Testis (tissue), 3 donors: Measurements from ENCODE around the gene OTUB1. TPM values are rescaled to one million over a fixed set of nuclear protein-coding genes. Genes with fewer than 3 reads are reported as not detected.

Experiments
- DNase-seq: peaks from one replicate; pipeline ENCODE4 v3.0.0-alpha.2; 2019
- H3K27ac ChIP-seq, 2 donors: fragments of 200-600 bp; sonication (generic); one replicate each; pipeline ENCODE4 v1.5.1; 2019
- H3K27me3 ChIP-seq: fragments of 200-600 bp; sonication (generic); one replicate; pipeline ENCODE4 v1.5.1; 2019
- H3K36me3 ChIP-seq: fragments of 200-600 bp; sonication (generic); one replicate; pipeline ENCODE4 v1.5.1; 2017; ENCODE audit warnings: low read depth; ENCODE audit errors: missing control alignments
- H3K4me1 ChIP-seq: fragments of 200-600 bp; sonication (generic); one replicate; pipeline ENCODE4 v1.5.1; 2019
- H3K4me3 ChIP-seq, 2 donors: fragments of 200-600 bp; sonication (generic); one replicate each; pipeline ENCODE4 v1.5.1; 2017 to 2019
- H3K9me3 ChIP-seq: fragments of 200-600 bp; sonication (generic); one replicate; pipeline ENCODE4 v1.5.1; 2017
- POLR2A ChIP-seq: fragments of 450-650 bp; IDR thresholded peaks from one replicate; pipeline ENCODE4 v1.6.1; 2017; ENCODE audit warnings: antibody characterized with exemption, mild to moderate bottlenecking, moderate library complexity
- WGBS, 2 donors: methylation state at CpG; one replicate each; pipeline ENCODE4 v1.1.5; 2018; 5-methylcytosine and 5-hydroxymethylcytosine counted together
- intact Hi-C: fragments of 100-400 bp; cut with DNase I; formaldehyde crosslinking; loops from one replicate; pipeline ENCODE4 v1.15.1; 2023; ENCODE audit warnings: low total_unique reads
- polyA plus RNA-seq: library from polyadenylated mRNA; stranded (reverse); fragments of 350-450 nt; fragmentation: Illumina TruSeq; extraction: RNeasy Lipid Tissue Mini Kit (QIAGEN cat#74804); gene quantifications from one replicate; pipeline ENCODE4 v1.2.3, GENCODE V29; 2014; ENCODE audit warnings: low read depth, low replicate concordance; ENCODE audit not compliant: insufficient read depth
- total RNA-seq, 2 donors: library from RNA; depleted of rRNA; stranded (reverse); fragments of >200 nt; gene quantifications; one replicate each; pipeline ENCODE4 v1.2.3, GENCODE V29; 2016
- TF ChIP-seq, protein P1 (sequence below), 3 experiments: fragments of 450-650 bp in 2 of 3; fragments of 200-600 bp in 1 of 3; sonication (generic) in 1 of 3; IDR thresholded peaks; one replicate each; pipeline ENCODE4 v1.5.1; 2016 to 2019; ENCODE audit warnings: antibody characterized with exemption in 3 of 3, mild to moderate bottlenecking in 2 of 3, moderate library complexity in 1 of 3

The OTUB1 gene
- total and polyA plus RNA-seq, 3 donors from 2014 or later, result 115 to 145 (median 121) TPM

DNA sequence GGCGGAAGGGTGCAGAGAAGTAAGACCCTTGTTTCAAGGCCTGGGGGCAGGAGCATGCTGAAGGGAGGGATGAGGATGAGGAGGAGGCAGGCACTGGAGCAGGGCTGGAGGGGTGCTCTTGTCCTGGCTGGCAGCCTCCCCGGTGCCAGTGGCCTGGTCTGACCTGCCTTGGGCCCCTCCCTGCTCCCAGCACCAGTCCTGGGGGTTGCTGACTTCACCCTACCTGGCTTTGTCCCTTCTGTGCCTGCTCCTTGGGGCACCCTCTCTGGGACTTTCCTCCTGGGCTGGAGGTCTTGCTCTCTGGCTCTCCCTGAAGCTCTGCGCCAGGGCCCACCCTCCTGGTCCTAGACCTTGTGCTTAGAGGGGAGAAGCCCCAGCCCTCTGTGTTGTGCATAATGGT, 44.8 kb downstream of the OTUB1 start:
- peaks cover 5% of the 10 kb centered on the region for H3K4me1 ChIP-seq
- no peaks in the 10 kb centered on the region for H3K9me3 ChIP-seq
- TF ChIP-seq, protein P1, sequence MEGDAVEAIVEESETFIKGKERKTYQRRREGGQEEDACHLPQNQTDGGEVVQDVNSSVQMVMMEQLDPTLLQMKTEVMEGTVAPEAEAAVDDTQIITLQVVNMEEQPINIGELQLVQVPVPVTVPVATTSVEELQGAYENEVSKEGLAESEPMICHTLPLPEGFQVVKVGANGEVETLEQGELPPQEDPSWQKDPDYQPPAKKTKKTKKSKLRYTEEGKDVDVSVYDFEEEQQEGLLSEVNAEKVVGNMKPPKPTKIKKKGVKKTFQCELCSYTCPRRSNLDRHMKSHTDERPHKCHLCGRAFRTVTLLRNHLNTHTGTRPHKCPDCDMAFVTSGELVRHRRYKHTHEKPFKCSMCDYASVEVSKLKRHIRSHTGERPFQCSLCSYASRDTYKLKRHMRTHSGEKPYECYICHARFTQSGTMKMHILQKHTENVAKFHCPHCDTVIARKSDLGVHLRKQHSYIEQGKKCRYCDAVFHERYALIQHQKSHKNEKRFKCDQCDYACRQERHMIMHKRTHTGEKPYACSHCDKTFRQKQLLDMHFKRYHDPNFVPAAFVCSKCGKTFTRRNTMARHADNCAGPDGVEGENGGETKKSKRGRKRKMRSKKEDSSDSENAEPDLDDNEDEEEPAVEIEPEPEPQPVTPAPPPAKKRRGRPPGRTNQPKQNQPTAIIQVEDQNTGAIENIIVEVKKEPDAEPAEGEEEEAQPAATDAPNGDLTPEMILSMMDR (IDR thresholded peaks at IDR 0.05), result no peak
- no peak for TF ChIP-seq POLR2A
- WGBS, 2 donors, result 74 to 93% methylated on average over 2 to 3 of the region's 3 CpGs
- H3K27me3 ChIP-seq, result no peaks in the 10 kb centered on the region
- DNase-seq, result no peak
- no peaks in the 10 kb centered on the region for H3K36me3 ChIP-seq
- no peak overlapping the region for H3K27ac ChIP-seq
- H3K4me3 ChIP-seq, result no peak overlapping the region
- intact Hi-C loops, result no loop called here

DNA sequence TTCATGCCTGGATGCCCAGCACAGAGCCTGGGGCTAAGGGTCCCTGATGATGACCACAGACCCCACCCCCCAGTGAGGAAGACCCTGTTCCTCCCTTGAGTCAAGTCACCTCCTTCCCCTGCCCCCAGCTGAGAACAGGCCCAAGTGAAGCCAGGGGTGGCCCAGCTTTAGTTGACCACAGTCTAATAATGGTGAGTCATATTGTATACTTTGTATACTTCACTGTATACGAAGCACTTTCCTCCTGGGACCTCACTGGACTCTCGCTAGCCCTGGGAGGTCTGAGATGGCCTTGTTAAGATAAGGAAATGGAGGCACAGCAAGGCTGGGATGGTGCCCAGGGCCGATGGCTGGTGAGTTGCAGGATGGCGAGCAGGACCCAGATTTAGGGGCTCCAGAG, 45.8 kb downstream of the OTUB1 start:
- H3K36me3 ChIP-seq, result no peaks in the 10 kb centered on the region
- 59 to 82% methylated on average over 4 of the region's 4 CpGs for WGBS, 2 donors
- TF ChIP-seq, protein P1 (IDR thresholded peaks at IDR 0.05), result no peak
- TF ChIP-seq POLR2A, result no peak
- no peak for DNase-seq
- H3K9me3 ChIP-seq, result no peaks in the 10 kb centered on the region
- intact Hi-C loops, result no loop called here
- H3K27ac ChIP-seq, result no peak overlapping the region
- H3K4me1 ChIP-seq, result peaks cover 5% of the 10 kb centered on the region
- H3K4me3 ChIP-seq, result no peak overlapping the region
- H3K27me3 ChIP-seq, result no peaks in the 10 kb centered on the region

DNA sequence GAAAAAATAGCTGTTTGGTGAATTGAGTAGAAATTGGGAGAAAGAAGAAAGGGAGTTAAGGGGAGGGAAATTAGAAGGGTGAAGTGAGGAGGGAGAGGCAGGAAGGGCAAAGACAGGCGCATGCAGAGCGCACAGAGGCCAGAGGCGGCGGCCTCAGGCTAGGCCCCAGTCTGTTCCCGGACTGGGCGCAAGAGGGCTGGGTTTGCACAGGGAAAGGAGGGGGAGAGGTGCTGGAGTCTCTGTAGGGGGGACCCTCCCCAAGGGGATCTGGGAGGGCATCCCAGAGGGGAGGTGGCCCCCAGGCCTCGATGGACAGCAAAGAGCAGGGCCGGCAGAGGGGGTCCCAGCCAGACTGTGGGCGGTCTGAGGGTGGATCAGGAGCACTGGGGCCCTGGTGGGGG, 48.2 kb downstream of the OTUB1 start:
- H3K4me1 ChIP-seq, result peaks cover 5% of the 10 kb centered on the region
- no peaks in the 10 kb centered on the region for H3K36me3 ChIP-seq
- WGBS, 2 donors, result 66 to 68% methylated on average over 9 of the region's 9 CpGs
- no peak overlapping the region for H3K4me3 ChIP-seq
- TF ChIP-seq, protein P1 (IDR thresholded peaks at IDR 0.05), result no peak
- no peak for TF ChIP-seq POLR2A
- intact Hi-C loops, result no loop called here
- no peak overlapping the region for H3K27ac ChIP-seq
- no peak for DNase-seq
- no peaks in the 10 kb centered on the region for H3K27me3 ChIP-seq
- H3K9me3 ChIP-seq, result no peaks in the 10 kb centered on the region

- Histone ChIP-seq H3K36me3 (no peaks in the 10 kb centered on the region), H3K27ac (no peak overlapping the region), H3K9me3 (no peaks in the 10 kb centered on the region), H3K4me3 (no peak overlapping the region), H3K27me3 (no peaks in the 10 kb centered on the region), H3K4me1 (peaks cover 5% of the 10 kb centered on the region)
- WGBS, 2 donors, result 11 to 13% methylated on average over 17 of the region's 17 CpGs
- DNase-seq, result no peak
- TF ChIP-seq, protein P1 (IDR thresholded peaks at IDR 0.05), result no peak
- no peak for TF ChIP-seq POLR2A
- intact Hi-C loops, result no loop called here
These were observed 48.9 kb downstream of the OTUB1 start for GRCh38 chr11:64035081-64035524.

GRCh38 chr11:64035576-64035975, 49.3 kb downstream of the OTUB1 start, which contains the start of gene FLRT1:
Gene FLRT1 (plus strand): TSS chr11:64035931. CDS start chr11:64116268, 80,337 bp downstream.
- Histone ChIP-seq H3K4me3 (peak within 1 kb of the TSS; percentile 43 to 61), H3K27me3 (no peaks in the 10 kb centered on the region), H3K9me3 (no peaks in the 10 kb centered on the region), H3K27ac (no peak within 1 kb of the TSS), H3K36me3 (no peaks in the 10 kb centered on the region), H3K4me1 (peaks cover 5% of the 10 kb centered on the region)
- intact Hi-C loops, result no loop called here
- TF ChIP-seq, protein P1 (IDR thresholded peaks at IDR 0.05), result no peak
- no peak for TF ChIP-seq POLR2A
- DNase-seq, result no peak
- 0% methylated on average over 11 of the region's 64 CpGs; no CpG with 5 or more reads in 1 of the 2 donors for WGBS, 2 donors
